PFSK-1 (cell line): ENCODE data around the gene PPFIA1.

Experiments used
- FOXP2 ChIP-seq: optimal IDR thresholded peaks from 2 replicates; pipeline ENCODE3; 2011; ENCODE audit warnings: borderline replicate concordance, control low read depth, inconsistent platforms; ENCODE audit not compliant: insufficient read depth; ENCODE audit errors: extremely low read length, extremely low read depth
- POLR2AphosphoS5 ChIP-seq: IDR thresholded peaks from 2 replicates; pipeline ENCODE4 v1.6.1; 2012; ENCODE audit warnings: low read depth, mild to moderate bottlenecking, control low read depth, low read length, moderate library complexity
- SIN3A ChIP-seq: IDR thresholded peaks from 2 replicates; pipeline ENCODE4 v1.6.1; 2012; ENCODE audit warnings: mild to moderate bottlenecking, low read length, moderate library complexity, borderline replicate concordance; ENCODE audit not compliant: insufficient read depth
- TAF1 ChIP-seq: IDR thresholded peaks from 2 replicates; pipeline ENCODE4 v1.6.1; 2012; ENCODE audit warnings: low read length, control low read depth, borderline replicate concordance; ENCODE audit not compliant: insufficient read depth
- TF ChIP-seq, protein P1 (sequence below), 2 experiments: IDR thresholded peaks; 2 replicates each; pipeline versions ENCODE4 v1.6.1 to v1.8.0; 2011 to 2012; ENCODE audit warnings: low read depth in 2 of 2, low read length in 2 of 2, control low read depth in 1 of 2, inconsistent platforms in 1 of 2, mild to moderate bottlenecking in 1 of 2, moderate library complexity in 1 of 2; ENCODE audit not compliant: insufficient read depth in 1 of 2

PPFIA1 gene

DNA sequence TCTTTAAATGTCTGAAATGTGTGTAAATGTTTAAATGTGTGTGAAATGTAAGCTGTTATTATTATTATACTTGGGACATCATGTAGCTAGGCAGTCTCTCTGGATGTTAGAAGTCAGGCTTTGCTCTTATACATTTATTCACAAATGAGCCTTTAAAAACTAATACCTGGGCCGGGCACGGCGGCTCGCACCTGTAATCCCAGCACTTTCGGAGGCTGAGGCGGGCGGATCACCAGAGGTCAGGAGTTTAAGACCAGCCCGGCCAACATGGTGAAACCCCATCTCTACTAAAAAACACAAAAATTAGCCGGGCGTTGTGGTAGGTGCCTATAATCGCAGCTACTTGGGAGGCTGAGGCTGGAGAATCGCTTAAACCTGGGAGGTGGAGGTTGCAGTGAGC is 106.1 kb downstream of the PPFIA1 start:
- TF ChIP-seq, protein P1, sequence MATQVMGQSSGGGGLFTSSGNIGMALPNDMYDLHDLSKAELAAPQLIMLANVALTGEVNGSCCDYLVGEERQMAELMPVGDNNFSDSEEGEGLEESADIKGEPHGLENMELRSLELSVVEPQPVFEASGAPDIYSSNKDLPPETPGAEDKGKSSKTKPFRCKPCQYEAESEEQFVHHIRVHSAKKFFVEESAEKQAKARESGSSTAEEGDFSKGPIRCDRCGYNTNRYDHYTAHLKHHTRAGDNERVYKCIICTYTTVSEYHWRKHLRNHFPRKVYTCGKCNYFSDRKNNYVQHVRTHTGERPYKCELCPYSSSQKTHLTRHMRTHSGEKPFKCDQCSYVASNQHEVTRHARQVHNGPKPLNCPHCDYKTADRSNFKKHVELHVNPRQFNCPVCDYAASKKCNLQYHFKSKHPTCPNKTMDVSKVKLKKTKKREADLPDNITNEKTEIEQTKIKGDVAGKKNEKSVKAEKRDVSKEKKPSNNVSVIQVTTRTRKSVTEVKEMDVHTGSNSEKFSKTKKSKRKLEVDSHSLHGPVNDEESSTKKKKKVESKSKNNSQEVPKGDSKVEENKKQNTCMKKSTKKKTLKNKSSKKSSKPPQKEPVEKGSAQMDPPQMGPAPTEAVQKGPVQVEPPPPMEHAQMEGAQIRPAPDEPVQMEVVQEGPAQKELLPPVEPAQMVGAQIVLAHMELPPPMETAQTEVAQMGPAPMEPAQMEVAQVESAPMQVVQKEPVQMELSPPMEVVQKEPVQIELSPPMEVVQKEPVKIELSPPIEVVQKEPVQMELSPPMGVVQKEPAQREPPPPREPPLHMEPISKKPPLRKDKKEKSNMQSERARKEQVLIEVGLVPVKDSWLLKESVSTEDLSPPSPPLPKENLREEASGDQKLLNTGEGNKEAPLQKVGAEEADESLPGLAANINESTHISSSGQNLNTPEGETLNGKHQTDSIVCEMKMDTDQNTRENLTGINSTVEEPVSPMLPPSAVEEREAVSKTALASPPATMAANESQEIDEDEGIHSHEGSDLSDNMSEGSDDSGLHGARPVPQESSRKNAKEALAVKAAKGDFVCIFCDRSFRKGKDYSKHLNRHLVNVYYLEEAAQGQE (IDR thresholded peaks at IDR 0.05; ENCODE audit: insufficient read depth in 1 of 2, low read depth in 2 of 2, low read length in 2 of 2), result no peak
- TF ChIP-seq TAF1, result no peak
- no peak for TF ChIP-seq SIN3A
- no peak for TF ChIP-seq FOXP2
- TF ChIP-seq POLR2AphosphoS5, result no peak

DNA sequence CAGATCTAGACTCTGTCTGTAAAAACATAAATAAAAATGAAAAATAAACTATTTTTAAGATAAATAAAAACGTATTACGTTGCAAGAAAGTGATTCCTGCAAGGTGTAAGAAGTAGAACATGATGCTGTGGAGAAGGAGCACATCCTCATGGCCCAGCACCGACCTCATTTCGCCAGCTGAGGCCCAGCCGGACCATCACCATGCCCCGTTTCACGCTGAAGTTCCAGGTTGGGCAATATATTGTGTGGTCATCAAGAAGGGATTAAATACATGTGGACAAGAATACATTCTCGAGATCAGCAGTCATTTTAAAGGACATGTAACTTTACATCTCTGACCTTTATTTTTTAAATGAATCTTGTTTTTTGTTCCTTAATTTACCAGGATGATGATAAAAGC is 107.2 kb downstream of the PPFIA1 start:
- TF ChIP-seq FOXP2 (no peak), TAF1 (no peak), POLR2AphosphoS5 (no peak), SIN3A (no peak)
- TF ChIP-seq, protein P1 (IDR thresholded peaks at IDR 0.05; ENCODE audit: insufficient read depth in 1 of 2, low read depth in 2 of 2, low read length in 2 of 2), result no peak

DNA sequence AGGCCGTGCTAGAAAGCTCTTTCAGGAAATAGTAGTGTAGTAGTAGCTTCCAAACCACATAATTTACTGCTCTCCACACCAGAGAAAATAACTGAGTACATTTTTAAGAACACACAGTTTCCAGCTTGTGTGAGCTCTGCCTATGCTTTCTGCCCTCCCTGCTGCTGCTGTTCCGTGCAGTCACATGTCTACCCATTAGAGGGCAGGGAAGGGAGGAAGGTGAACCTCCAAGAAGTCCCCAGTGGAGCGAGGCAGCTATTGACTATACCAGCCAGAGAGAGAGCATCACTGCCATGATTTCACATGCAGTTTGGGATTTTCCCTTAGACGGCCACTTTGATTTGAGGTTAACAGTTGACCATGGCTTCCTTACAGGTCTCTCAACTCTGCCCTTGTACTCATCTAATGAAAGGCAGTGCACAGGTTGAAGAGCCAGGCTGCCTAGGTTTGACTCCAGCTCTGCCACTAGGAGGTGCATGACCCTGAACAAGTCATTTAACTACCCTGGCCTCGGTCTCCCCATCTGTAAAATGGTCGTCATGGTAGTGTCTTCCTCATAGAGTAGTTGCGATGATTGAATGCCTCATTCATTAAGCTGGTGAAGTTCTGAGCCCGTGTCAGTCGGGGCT is 108.1 kb downstream of the PPFIA1 start:
- TF ChIP-seq SIN3A, result no peak
- TF ChIP-seq POLR2AphosphoS5, result no peak
- no peak for TF ChIP-seq TAF1
- TF ChIP-seq, protein P1 (IDR thresholded peaks at IDR 0.05; ENCODE audit: insufficient read depth in 1 of 2, low read depth in 2 of 2, low read length in 2 of 2), result no peak
- TF ChIP-seq FOXP2, result no peak

DNA sequence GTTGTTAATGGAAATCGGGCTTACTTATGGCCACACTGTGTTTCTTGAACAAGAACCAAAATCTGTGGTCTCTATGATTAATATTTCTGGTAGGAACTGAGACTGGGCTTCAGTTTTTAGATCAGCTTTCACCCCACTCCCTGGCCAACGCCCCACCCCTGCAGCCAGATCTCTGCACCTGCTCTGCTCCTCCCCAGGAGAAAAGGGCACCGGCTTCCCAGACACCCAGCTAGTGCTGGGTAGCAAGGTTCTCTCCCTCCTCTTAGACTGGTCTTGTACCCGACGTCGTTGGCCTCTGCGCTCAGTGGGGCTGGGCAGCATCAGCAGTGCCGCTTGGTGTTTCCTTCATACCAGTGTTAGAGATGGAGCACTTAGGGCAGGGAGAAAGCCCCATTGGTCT is 110.9 kb downstream of the PPFIA1 start:
- no peak for TF ChIP-seq POLR2AphosphoS5
- TF ChIP-seq TAF1, result no peak
- TF ChIP-seq FOXP2, result no peak
- TF ChIP-seq SIN3A, result no peak

DNA sequence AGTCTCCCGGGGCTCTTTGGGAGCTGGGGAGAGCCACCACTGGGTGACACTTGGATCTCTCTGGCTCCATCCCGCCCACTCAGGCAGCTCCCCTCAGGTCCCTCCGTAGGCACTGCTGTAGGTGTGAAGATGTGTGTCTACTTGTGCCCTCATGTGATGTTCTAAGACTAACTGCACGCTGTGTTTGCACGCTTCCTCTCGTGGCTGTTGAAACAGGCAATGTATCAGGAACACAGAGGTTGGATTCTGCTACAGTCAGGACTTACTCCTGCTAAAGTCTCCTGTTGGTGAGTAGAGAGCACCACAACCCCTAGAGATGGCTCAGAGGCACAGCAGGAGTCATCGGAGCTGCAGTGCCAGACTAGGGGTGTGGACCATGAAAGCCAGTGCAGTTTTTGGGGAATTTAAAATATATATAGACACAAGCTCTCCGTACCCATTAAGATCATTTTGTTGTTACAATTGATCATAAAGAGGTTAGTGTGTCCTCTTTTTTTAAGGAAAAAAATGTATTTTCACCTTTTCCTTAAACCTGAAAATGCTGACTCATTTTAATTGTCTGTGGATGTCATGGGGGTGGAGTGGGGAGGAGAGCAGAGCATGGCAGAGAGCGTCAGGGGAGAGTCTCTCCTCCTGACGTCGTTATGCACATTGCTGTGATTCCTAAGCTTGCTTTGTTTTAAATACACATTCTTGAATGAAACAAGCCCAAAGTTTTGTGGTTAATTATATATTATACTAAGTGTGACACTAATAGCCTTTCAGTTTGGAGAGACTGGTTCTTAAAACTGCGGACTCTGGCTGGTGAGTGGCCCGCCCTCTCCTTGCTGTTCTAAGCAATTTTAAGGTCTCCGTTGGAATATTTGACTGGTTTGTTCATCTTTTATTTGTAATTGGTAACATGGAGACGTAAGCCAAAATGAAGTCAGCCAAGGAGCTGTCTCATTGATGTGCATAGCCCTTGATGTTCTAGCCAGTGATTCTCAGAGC is 111.7 kb downstream of the PPFIA1 start:
- no peak for TF ChIP-seq SIN3A
- TF ChIP-seq, protein P1 (IDR thresholded peaks at IDR 0.05; ENCODE audit: insufficient read depth in 1 of 2, low read depth in 2 of 2, low read length in 2 of 2), result no peak
- TF ChIP-seq TAF1, result no peak
- no peak for TF ChIP-seq POLR2AphosphoS5
- no peak for TF ChIP-seq FOXP2
